HG02588 (cell line): ENCODE data around the gene ALPL.
"Not testable (repeated sequence)": the region's sequence is repeated elsewhere in the genome, so short reads cannot be mapped to it uniquely, and the experiment has no call there.

Experiments
- ATAC-seq: cut with Tn5 transposase; IDR thresholded peaks from one replicate; pipeline ENCODE4 v1.9.1; 2021; ENCODE audit warnings: mild to moderate bottlenecking, moderate library complexity; ENCODE audit not compliant: unreplicated experiment

The ALPL gene

GRCh38 chr1:21553116-21553926, 44.1 kb downstream of the ALPL start:
- no peak for ATAC-seq

GRCh38 chr1:21559788-21560567, 50.8 kb downstream of the ALPL start:
- no peak for ATAC-seq

GRCh38 chr1:21560916-21561638, 51.9 kb downstream of the ALPL start:
- no peak for ATAC-seq

- no peak for ATAC-seq
These were observed 53.7 kb downstream of the ALPL start for GRCh38 chr1:21562896-21563295.

- ATAC-seq: no peak
These were observed 54.7 kb downstream of the ALPL start for GRCh38 chr1:21563971-21564370.

GRCh38 chr1:21564521-21565095, 55.4 kb downstream of the ALPL start:
- no peak for ATAC-seq

GRCh38 chr1:21565285-21565684, 56.1 kb downstream of the ALPL start:
- no peak for ATAC-seq

GRCh38 chr1:21566361-21566760, 57.1 kb downstream of the ALPL start:
- not testable (repeated sequence) for ATAC-seq

GRCh38 chr1:21567241-21568005, 58.2 kb downstream of the ALPL start:
- no peak for ATAC-seq

- ATAC-seq: no peak
These were observed 59.0 kb downstream of the ALPL start for GRCh38 chr1:21568006-21568746.

- no peak for ATAC-seq
These were observed 59.7 kb downstream of the ALPL start for GRCh38 chr1:21568809-21569385.

- ATAC-seq: no peak
These were observed 60.8 kb downstream of the ALPL start for GRCh38 chr1:21569820-21570527.

GRCh38 chr1:21570528-21570875, 61.3 kb downstream of the ALPL start:
- ATAC-seq: no peak

GRCh38 chr1:21570885-21571284, 61.7 kb downstream of the ALPL start:
- ATAC-seq: no peak

GRCh38 chr1:21572221-21572620, 63.0 kb downstream of the ALPL start:
- ATAC-seq: no peak

GRCh38 chr1:21572735-21573277, 63.6 kb downstream of the ALPL start:
- ATAC-seq: no peak

- no peak for ATAC-seq
These were observed 64.3 kb downstream of the ALPL start for GRCh38 chr1:21573475-21573874.

- ATAC-seq: no peak
These were observed 64.8 kb downstream of the ALPL start for GRCh38 chr1:21573971-21574465.
